Liver (tissue), 9 donors: Measurements from ENCODE around the gene TRAPPC3. TPM values are rescaled to one million over a fixed set of nuclear protein-coding genes. Genes with fewer than 3 reads are reported as not detected.

Experiments used
- DNase-seq: peaks from one replicate; pipeline ENCODE4 v3.0.0-alpha.2; 2017; ENCODE audit warnings: low spot score
- H3K27ac ChIP-seq, 2 donors: one replicate each; pipeline ENCODE4 v1.7.0; 2013; ENCODE audit warnings: inconsistent platforms in 2 of 2, low read length in 2 of 2, control low read depth in 1 of 2, low read depth in 1 of 2, mild to moderate bottlenecking in 1 of 2
- H3K27me3 ChIP-seq, 4 donors: one replicate each; pipeline versions ENCODE4 v1.6.1 to v1.7.0; 2013; ENCODE audit warnings: low read length in 3 of 4, inconsistent platforms in 1 of 4, mild to moderate bottlenecking in 1 of 4, moderate library complexity in 1 of 4; ENCODE audit not compliant: control insufficient read depth in 4 of 4, insufficient read depth in 4 of 4
- H3K36me3 ChIP-seq, 4 donors: one replicate each; pipeline versions ENCODE4 v1.6.1 to v1.7.0; 2013; ENCODE audit warnings: low read length in 3 of 4, mild to moderate bottlenecking in 3 of 4, low read depth in 1 of 4, moderate library complexity in 1 of 4; ENCODE audit not compliant: control insufficient read depth in 4 of 4, insufficient read depth in 3 of 4
- H3K4me1 ChIP-seq, 4 donors: one replicate each; pipeline versions ENCODE4 v1.6.1 to v1.7.0; 2013; ENCODE audit warnings: low read length in 3 of 4, mild to moderate bottlenecking in 3 of 4, moderate library complexity in 1 of 4; ENCODE audit not compliant: control insufficient read depth in 4 of 4, insufficient read depth in 4 of 4
- H3K4me3 ChIP-seq, 3 donors: one replicate each; pipeline versions ENCODE4 v1.6.1 to v1.7.0; 2013; ENCODE audit warnings: low read length in 3 of 3, control low read depth in 1 of 3, low read depth in 1 of 3, mild to moderate bottlenecking in 1 of 3
- H3K9ac ChIP-seq, 2 donors: one replicate each; pipeline ENCODE4 v1.7.0; 2013; ENCODE audit warnings: low read length in 2 of 2, mild to moderate bottlenecking in 2 of 2, moderate library complexity in 2 of 2, control low read depth in 1 of 2, low read depth in 1 of 2
- H3K9me3 ChIP-seq, 4 donors: one replicate each; pipeline versions ENCODE4 v1.6.1 to v1.7.0; 2013; ENCODE audit warnings: low read length in 3 of 4; ENCODE audit not compliant: control insufficient read depth in 4 of 4
- EGR1 ChIP-seq, 2 donors: IDR thresholded peaks; 2 replicates each; pipeline ENCODE4 v1.6.1; 2016 to 2018; ENCODE audit warnings: antibody characterized with exemption in 2 of 2, low read depth in 2 of 2
- FOXA1 ChIP-seq: IDR thresholded peaks from 2 replicates; pipeline ENCODE4 v1.6.1; 2016; ENCODE audit warnings: antibody characterized with exemption
- FOXA2 ChIP-seq: IDR thresholded peaks from 2 replicates; pipeline ENCODE4 v1.6.1; 2016; ENCODE audit warnings: antibody characterized with exemption
- GABPA ChIP-seq, 2 donors: IDR thresholded peaks in 1 of 2; conservative IDR thresholded peaks in 1 of 2; 2 replicates each; pipeline ENCODE4 v1.6.1; 2016; ENCODE audit warnings: antibody characterized with exemption in 2 of 2, mild to moderate bottlenecking in 1 of 2, moderate library complexity in 1 of 2
- HNF4A ChIP-seq, 2 donors: conservative IDR thresholded peaks; 2 replicates each; pipeline ENCODE4 v1.6.1; 2016; ENCODE audit warnings: antibody characterized with exemption in 2 of 2, mild to moderate bottlenecking in 2 of 2
- HNF4G ChIP-seq: IDR thresholded peaks from 2 replicates; pipeline ENCODE4 v1.6.1; 2016; ENCODE audit warnings: antibody characterized with exemption
- JUND ChIP-seq, 2 donors: IDR thresholded peaks; 2 replicates each; pipeline ENCODE4 v1.6.1; 2016; ENCODE audit warnings: antibody characterized with exemption in 2 of 2
- MAX ChIP-seq: IDR thresholded peaks from 2 replicates; pipeline ENCODE4 v1.6.1; 2016; ENCODE audit warnings: antibody characterized with exemption
- NR2F2 ChIP-seq: IDR thresholded peaks from 2 replicates; pipeline ENCODE4 v1.6.1; 2016; ENCODE audit warnings: antibody characterized with exemption
- RAD21 ChIP-seq, 2 donors: IDR thresholded peaks; 2 replicates each; pipeline ENCODE4 v1.6.1; 2016; ENCODE audit warnings: antibody characterized with exemption in 2 of 2, mild to moderate bottlenecking in 2 of 2
- RXRA ChIP-seq, 2 donors: IDR thresholded peaks; 2 replicates each; pipeline ENCODE4 v1.6.1; 2017 to 2018; ENCODE audit warnings: antibody characterized with exemption in 2 of 2, mild to moderate bottlenecking in 1 of 2
- SP1 ChIP-seq: IDR thresholded peaks from 2 replicates; pipeline ENCODE4 v1.6.1; 2018; ENCODE audit warnings: antibody characterized with exemption, mild to moderate bottlenecking
- TAF1 ChIP-seq: conservative IDR thresholded peaks from 2 replicates; pipeline ENCODE4 v1.6.1; 2016; ENCODE audit warnings: antibody characterized with exemption, mild to moderate bottlenecking
- YY1 ChIP-seq: IDR thresholded peaks from 2 replicates; pipeline ENCODE4 v1.6.1; 2016; ENCODE audit warnings: antibody characterized with exemption, mild to moderate bottlenecking
- WGBS: extraction: QIAGEN DNeasy Blood & Tissue Kit; methylation state at CpG from one replicate; pipeline ENCODE4 v1.1.7; 2013; 5-methylcytosine and 5-hydroxymethylcytosine counted together
- polyA plus RNA-seq, 2 donors: library from polyadenylated mRNA; stranded (reverse) in 1 of 2; unstranded in 1 of 2; fragments of 200-250 nt in 1 of 2; fragments of >200 nt in 1 of 2; fragmentation: Nextera tagmentation in 1 of 2; extraction: Ambion mirVana in 1 of 2; gene quantifications; one replicate each; pipeline versions ENCODE4 v1.2.1 to v1.2.3, GENCODE V29; 2013 to 2015
- total RNA-seq, 2 donors: library from RNA; depleted of rRNA; stranded (reverse); fragments of >200 nt; gene quantifications; one replicate each; pipeline ENCODE4 v1.2.3, GENCODE V29; 2014
- TF ChIP-seq, protein P1 (sequence below): IDR thresholded peaks from 2 replicates; pipeline ENCODE4 v1.6.1; 2016; ENCODE audit warnings: antibody characterized with exemption
- TF ChIP-seq, protein P2 (sequence below): IDR thresholded peaks from 2 replicates; pipeline ENCODE4 v1.6.1; 2016; ENCODE audit warnings: antibody characterized with exemption, mild to moderate bottlenecking
- TF ChIP-seq, protein P3 (sequence below): IDR thresholded peaks from 2 replicates; pipeline ENCODE4 v1.6.1; 2016; ENCODE audit warnings: antibody characterized with exemption
- TF ChIP-seq, protein P4 (sequence below): fragments of 150-350 bp; IDR thresholded peaks from 2 replicates; pipeline ENCODE4 v1.5.1; 2017; ENCODE audit warnings: improper control_type of control experiment, low read depth, low read length; ENCODE audit not compliant: missing input control
- donor health status: healthy.
- donor health status: healthy.
- donor health status: healthy.
- donor health status: healthy.
- donor health status: healthy.

TRAPPC3 gene
- total and polyA plus RNA-seq, 4 donors: 24.2 to 56.1 (median 30.4) TPM

DNA sequence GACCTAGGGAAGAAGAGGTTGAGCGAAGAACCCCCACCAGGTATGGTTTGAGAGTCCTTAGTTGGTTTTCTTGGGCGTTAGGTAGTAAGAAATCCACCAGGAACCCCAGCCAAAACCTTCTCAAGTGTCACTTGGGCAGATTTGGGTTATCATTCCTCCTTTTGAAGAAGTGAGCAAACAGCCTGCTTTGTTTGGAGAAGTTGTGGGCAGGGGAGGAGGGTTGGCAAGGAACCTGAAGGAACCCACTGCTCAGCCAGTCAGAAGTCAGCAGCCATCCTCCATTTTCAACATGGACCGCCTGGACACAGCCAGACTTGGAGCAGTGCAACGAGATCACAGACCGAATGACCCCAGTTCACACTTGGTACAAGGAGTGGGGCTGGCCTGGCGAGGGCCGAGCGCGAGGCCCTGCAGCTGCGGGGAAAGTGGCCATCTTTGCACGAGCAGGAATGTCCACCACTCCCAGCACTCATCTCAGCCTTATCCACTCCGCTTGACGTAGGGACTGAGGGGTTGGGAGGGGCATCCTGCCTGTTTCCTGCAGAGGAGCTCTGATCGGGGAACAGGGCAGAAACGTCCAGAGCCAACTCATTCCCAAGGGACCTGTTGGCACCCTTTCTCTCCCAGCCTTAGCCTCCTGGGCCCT is 53.4 kb downstream of the TRAPPC3 start:
- TF ChIP-seq EGR1 (IDR thresholded peaks at IDR 0.05; ENCODE audit: low read depth in 2 of 2): no peak
- no peak for TF ChIP-seq RAD21 (IDR thresholded peaks at IDR 0.05)
- no peak for TF ChIP-seq HNF4G
- no peak for TF ChIP-seq NR2F2
- TF ChIP-seq GABPA (IDR thresholded peaks at IDR 0.05 in 1 of 2, conservative IDR thresholded peaks at IDR 0.05 in 1 of 2): no peak
- no peak for TF ChIP-seq RXRA (IDR thresholded peaks at IDR 0.05)
- TF ChIP-seq SP1: no peak
- H3K36me3 ChIP-seq: peaks cover 8 to 43% (median 23%) of the 10 kb centered on the region in 4 donors
- H3K27me3 ChIP-seq: no peaks in the 10 kb centered on the region
- WGBS: 77% methylated on average over 15 of the region's 15 CpGs
- H3K27ac ChIP-seq: no peak overlapping the region
- no peaks in the 10 kb centered on the region for H3K9me3 ChIP-seq
- no peak for DNase-seq
- no peak overlapping the region for H3K4me3 ChIP-seq
- peaks cover 0 to 5% (median 2%) of the 10 kb centered on the region in 4 donors for H3K4me1 ChIP-seq
- H3K9ac ChIP-seq: no peak overlapping the region

GRCh38 chr1:36094621-36095061 is 54.6 kb downstream of the TRAPPC3 start:
- no peaks in the 10 kb centered on the region for H3K9me3 ChIP-seq
- peaks cover 8 to 43% (median 23%) of the 10 kb centered on the region in 4 donors for H3K36me3 ChIP-seq
- no peak for TF ChIP-seq NR2F2
- TF ChIP-seq, protein P1, sequence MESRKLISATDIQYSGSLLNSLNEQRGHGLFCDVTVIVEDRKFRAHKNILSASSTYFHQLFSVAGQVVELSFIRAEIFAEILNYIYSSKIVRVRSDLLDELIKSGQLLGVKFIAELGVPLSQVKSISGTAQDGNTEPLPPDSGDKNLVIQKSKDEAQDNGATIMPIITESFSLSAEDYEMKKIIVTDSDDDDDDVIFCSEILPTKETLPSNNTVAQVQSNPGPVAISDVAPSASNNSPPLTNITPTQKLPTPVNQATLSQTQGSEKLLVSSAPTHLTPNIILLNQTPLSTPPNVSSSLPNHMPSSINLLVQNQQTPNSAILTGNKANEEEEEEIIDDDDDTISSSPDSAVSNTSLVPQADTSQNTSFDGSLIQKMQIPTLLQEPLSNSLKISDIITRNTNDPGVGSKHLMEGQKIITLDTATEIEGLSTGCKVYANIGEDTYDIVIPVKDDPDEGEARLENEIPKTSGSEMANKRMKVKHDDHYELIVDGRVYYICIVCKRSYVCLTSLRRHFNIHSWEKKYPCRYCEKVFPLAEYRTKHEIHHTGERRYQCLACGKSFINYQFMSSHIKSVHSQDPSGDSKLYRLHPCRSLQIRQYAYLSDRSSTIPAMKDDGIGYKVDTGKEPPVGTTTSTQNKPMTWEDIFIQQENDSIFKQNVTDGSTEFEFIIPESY: no peak
- no peak for TF ChIP-seq RXRA (IDR thresholded peaks at IDR 0.05)
- no peak for TF ChIP-seq TAF1
- TF ChIP-seq EGR1 (IDR thresholded peaks at IDR 0.05; ENCODE audit: low read depth in 2 of 2): no peak
- no peak for TF ChIP-seq HNF4A (conservative IDR thresholded peaks at IDR 0.05)
- TF ChIP-seq, protein P2, sequence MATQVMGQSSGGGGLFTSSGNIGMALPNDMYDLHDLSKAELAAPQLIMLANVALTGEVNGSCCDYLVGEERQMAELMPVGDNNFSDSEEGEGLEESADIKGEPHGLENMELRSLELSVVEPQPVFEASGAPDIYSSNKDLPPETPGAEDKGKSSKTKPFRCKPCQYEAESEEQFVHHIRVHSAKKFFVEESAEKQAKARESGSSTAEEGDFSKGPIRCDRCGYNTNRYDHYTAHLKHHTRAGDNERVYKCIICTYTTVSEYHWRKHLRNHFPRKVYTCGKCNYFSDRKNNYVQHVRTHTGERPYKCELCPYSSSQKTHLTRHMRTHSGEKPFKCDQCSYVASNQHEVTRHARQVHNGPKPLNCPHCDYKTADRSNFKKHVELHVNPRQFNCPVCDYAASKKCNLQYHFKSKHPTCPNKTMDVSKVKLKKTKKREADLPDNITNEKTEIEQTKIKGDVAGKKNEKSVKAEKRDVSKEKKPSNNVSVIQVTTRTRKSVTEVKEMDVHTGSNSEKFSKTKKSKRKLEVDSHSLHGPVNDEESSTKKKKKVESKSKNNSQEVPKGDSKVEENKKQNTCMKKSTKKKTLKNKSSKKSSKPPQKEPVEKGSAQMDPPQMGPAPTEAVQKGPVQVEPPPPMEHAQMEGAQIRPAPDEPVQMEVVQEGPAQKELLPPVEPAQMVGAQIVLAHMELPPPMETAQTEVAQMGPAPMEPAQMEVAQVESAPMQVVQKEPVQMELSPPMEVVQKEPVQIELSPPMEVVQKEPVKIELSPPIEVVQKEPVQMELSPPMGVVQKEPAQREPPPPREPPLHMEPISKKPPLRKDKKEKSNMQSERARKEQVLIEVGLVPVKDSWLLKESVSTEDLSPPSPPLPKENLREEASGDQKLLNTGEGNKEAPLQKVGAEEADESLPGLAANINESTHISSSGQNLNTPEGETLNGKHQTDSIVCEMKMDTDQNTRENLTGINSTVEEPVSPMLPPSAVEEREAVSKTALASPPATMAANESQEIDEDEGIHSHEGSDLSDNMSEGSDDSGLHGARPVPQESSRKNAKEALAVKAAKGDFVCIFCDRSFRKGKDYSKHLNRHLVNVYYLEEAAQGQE: no peak
- TF ChIP-seq FOXA2: no peak
- no peak for TF ChIP-seq YY1
- no peak for TF ChIP-seq GABPA (IDR thresholded peaks at IDR 0.05 in 1 of 2, conservative IDR thresholded peaks at IDR 0.05 in 1 of 2)
- TF ChIP-seq, protein P3, sequence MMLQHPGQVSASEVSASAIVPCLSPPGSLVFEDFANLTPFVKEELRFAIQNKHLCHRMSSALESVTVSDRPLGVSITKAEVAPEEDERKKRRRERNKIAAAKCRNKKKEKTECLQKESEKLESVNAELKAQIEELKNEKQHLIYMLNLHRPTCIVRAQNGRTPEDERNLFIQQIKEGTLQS: no peak
- no peak for TF ChIP-seq SP1
- TF ChIP-seq RAD21 (IDR thresholded peaks at IDR 0.05): no peak
- TF ChIP-seq JUND (IDR thresholded peaks at IDR 0.05): no peak
- TF ChIP-seq, protein P4, sequence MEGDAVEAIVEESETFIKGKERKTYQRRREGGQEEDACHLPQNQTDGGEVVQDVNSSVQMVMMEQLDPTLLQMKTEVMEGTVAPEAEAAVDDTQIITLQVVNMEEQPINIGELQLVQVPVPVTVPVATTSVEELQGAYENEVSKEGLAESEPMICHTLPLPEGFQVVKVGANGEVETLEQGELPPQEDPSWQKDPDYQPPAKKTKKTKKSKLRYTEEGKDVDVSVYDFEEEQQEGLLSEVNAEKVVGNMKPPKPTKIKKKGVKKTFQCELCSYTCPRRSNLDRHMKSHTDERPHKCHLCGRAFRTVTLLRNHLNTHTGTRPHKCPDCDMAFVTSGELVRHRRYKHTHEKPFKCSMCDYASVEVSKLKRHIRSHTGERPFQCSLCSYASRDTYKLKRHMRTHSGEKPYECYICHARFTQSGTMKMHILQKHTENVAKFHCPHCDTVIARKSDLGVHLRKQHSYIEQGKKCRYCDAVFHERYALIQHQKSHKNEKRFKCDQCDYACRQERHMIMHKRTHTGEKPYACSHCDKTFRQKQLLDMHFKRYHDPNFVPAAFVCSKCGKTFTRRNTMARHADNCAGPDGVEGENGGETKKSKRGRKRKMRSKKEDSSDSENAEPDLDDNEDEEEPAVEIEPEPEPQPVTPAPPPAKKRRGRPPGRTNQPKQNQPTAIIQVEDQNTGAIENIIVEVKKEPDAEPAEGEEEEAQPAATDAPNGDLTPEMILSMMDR: no peak
- TF ChIP-seq HNF4G: no peak
- no peak for TF ChIP-seq MAX
- no peak for TF ChIP-seq FOXA1
- WGBS: 93% methylated on average over 8 of the region's 8 CpGs
- no peak for DNase-seq
- H3K4me3 ChIP-seq: no peak overlapping the region
- H3K4me1 ChIP-seq: peaks cover 2 to 6% (median 6%) of the 10 kb centered on the region in 4 donors
- H3K9ac ChIP-seq: no peak overlapping the region
- H3K27ac ChIP-seq: no peak overlapping the region
- no peaks in the 10 kb centered on the region for H3K27me3 ChIP-seq
